ENCODE measurements around the gene TNIP2. TPM values are rescaled to one million over a fixed set of nuclear protein-coding genes. Genes with fewer than 3 reads are reported as not detected.
A peak's percentile ranks its signal among the peaks of the same experiment; 100 is the strongest.

The TNIP2 gene
- total and polyA plus RNA-seq, 8 donors: 16.6 to 46.5 (median 20.0) TPM

- intact Hi-C loops (cut with DNase I): no loop called here
- peaks cover 0 to 68% of the 10 kb centered on the region in 2 donors for H3K4me1 ChIP-seq
- no peaks in the 10 kb centered on the region for H3K9me3 ChIP-seq
- H3K27ac ChIP-seq: peak overlapping the region; percentile 7 to 81
- DNase-seq (peak in 2 of 4 donors; percentile 63 to 80), ATAC-seq (peak; percentile 40)
- H3K36me3 ChIP-seq: no peaks in the 10 kb centered on the region
- H3K4me3 ChIP-seq: no peak overlapping the region
- TF ChIP-seq CTCF (IDR thresholded peaks at IDR 0.05): no peak
- H3K27me3 ChIP-seq: no peaks in the 10 kb centered on the region
Observed at GRCh38 chr4:2787230-2788100, 31.3 kb upstream of the TNIP2 start.

GRCh38 chr4:2786794-2787229 lies 30.7 kb upstream of the TNIP2 start:
- TF ChIP-seq CTCF (IDR thresholded peaks at IDR 0.05): no peak
- DNase-seq (no peak), ATAC-seq (no peak)
- no peaks in the 10 kb centered on the region for H3K36me3 ChIP-seq
- intact Hi-C loops (cut with DNase I): no loop called here
- no peaks in the 10 kb centered on the region for H3K27me3 ChIP-seq
- no peaks in the 10 kb centered on the region for H3K9me3 ChIP-seq
- peaks cover 0 to 62% of the 10 kb centered on the region in 2 donors for H3K4me1 ChIP-seq
- peak overlapping the region in 1 of 2 donors; percentile 81 for H3K27ac ChIP-seq
- H3K4me3 ChIP-seq: no peak overlapping the region

- ATAC-seq: no peak
- TF ChIP-seq CTCF (IDR thresholded peaks at IDR 0.05): no peak
- peak overlapping the region in 1 of 2 donors; percentile 81 for H3K27ac ChIP-seq
- peaks cover 0 to 2% of the 10 kb centered on the region in 2 donors for H3K9me3 ChIP-seq
- no peak for DNase-seq
- H3K36me3 ChIP-seq: no peaks in the 10 kb centered on the region
- H3K4me1 ChIP-seq: peaks cover 0 to 56% of the 10 kb centered on the region in 2 donors
- H3K27me3 ChIP-seq: no peaks in the 10 kb centered on the region
- no peak overlapping the region for H3K4me3 ChIP-seq
- intact Hi-C loops (cut with DNase I): no loop called here
Observed at GRCh38 chr4:2786152-2786671, 30.1 kb upstream of the TNIP2 start.

GRCh38 chr4:2785613-2786012 lies 29.5 kb upstream of the TNIP2 start:
- DNase-seq (no peak), ATAC-seq (peak; percentile 24)
- TF ChIP-seq CTCF (IDR thresholded peaks at IDR 0.05): no peak
- H3K4me1 ChIP-seq: peaks cover 0 to 50% of the 10 kb centered on the region in 2 donors
- no peaks in the 10 kb centered on the region for H3K27me3 ChIP-seq
- intact Hi-C loops (cut with DNase I): no loop called here
- no peak overlapping the region for H3K27ac ChIP-seq
- no peak overlapping the region for H3K4me3 ChIP-seq
- peaks cover 0 to 2% of the 10 kb centered on the region in 2 donors for H3K9me3 ChIP-seq
- H3K36me3 ChIP-seq: no peaks in the 10 kb centered on the region

GRCh38 chr4:2783790-2784189 lies 27.7 kb upstream of the TNIP2 start:
- no peak for DNase-seq
- Histone ChIP-seq H3K4me3 (no peak overlapping the region), H3K27ac (no peak overlapping the region), H3K36me3 (no peaks in the 10 kb centered on the region), H3K9me3 (peaks cover 0 to 2% of the 10 kb centered on the region in 2 donors), H3K4me1 (peaks cover 0 to 34% of the 10 kb centered on the region in 2 donors), H3K27me3 (no peaks in the 10 kb centered on the region)
- intact Hi-C loops (cut with DNase I): no loop called here
- no peak for TF ChIP-seq CTCF (IDR thresholded peaks at IDR 0.05)
- no peak for ATAC-seq
